KMS-11 (cell line): Measurements from ENCODE around the gene KCNJ10.

Experiments
- H2AFZ ChIP-seq: fragments of 200-600 bp; sonication (generic); 2 replicates; pipeline ENCODE4 v1.6.1; 2016; ENCODE audit warnings: antibody characterized with exemption, mixed run types, low read depth
- H3K27ac ChIP-seq: fragments of 200-600 bp; sonication (generic); 2 replicates; pipeline ENCODE4 v1.6.1; 2016; ENCODE audit warnings: mild to moderate bottlenecking, mixed run types
- H3K27me3 ChIP-seq: fragments of 200-600 bp; sonication (generic); 2 replicates; pipeline ENCODE4 v1.6.1; 2017; ENCODE audit warnings: mild to moderate bottlenecking, low read depth, mixed run types, moderate library complexity; ENCODE audit not compliant: insufficient read depth
- H3K36me3 ChIP-seq: fragments of 200-600 bp; sonication (generic); 2 replicates; pipeline ENCODE4 v1.6.1; 2017; ENCODE audit warnings: mild to moderate bottlenecking, mixed run types; ENCODE audit not compliant: insufficient read depth
- H3K4me1 ChIP-seq: fragments of 200-600 bp; sonication (generic); 2 replicates; pipeline ENCODE4 v1.6.1; 2016; ENCODE audit warnings: mild to moderate bottlenecking, low read depth, mixed run types; ENCODE audit not compliant: poor library complexity, severe bottlenecking
- H3K4me2 ChIP-seq: fragments of 200-600 bp; sonication (generic); 2 replicates; pipeline ENCODE4 v1.7.0; 2016; ENCODE audit warnings: mild to moderate bottlenecking, mixed run types
- H3K4me3 ChIP-seq: fragments of 200-600 bp; sonication (generic); IDR thresholded peaks from 2 replicates; pipeline ENCODE4 v1.6.1; 2017; ENCODE audit warnings: low read depth, low read length, mixed read lengths; ENCODE audit not compliant: insufficient read depth
- H3K79me2 ChIP-seq: fragments of 200-600 bp; sonication (generic); 2 replicates; pipeline ENCODE4 v1.6.1; 2016; ENCODE audit warnings: low read depth, mixed run types; ENCODE audit not compliant: insufficient read depth
- H3K9ac ChIP-seq: fragments of 200-600 bp; sonication (generic); 2 replicates; pipeline ENCODE4 v1.6.1; 2016; ENCODE audit warnings: mild to moderate bottlenecking, mixed run types
- H4K20me1 ChIP-seq: fragments of 200-600 bp; sonication (generic); 2 replicates; pipeline ENCODE4 v1.6.1; 2016; ENCODE audit warnings: mild to moderate bottlenecking, mixed run types; ENCODE audit not compliant: insufficient read depth
- CTCF ChIP-seq: fragments of 200-600 bp; sonication (generic); conservative IDR thresholded peaks from 2 replicates; pipeline ENCODE4 v1.6.1; 2017; ENCODE audit warnings: low read depth, mild to moderate bottlenecking, antibody characterized with exemption, low read length, moderate library complexity, mixed read lengths

KCNJ10 gene

GRCh38 chr1:160075836-160076235 is 5.9 kb upstream of the KCNJ10 start:
- Histone ChIP-seq H3K4me3 (no peak overlapping the region), H3K9ac (no peak overlapping the region), H3K4me1 (peaks cover 46% of the 10 kb centered on the region), H2AFZ (no peak overlapping the region), H3K79me2 (no peaks in the 10 kb centered on the region), H4K20me1 (no peaks in the 10 kb centered on the region), H3K27me3 (peaks cover 15% of the 10 kb centered on the region; the same call in 1 of the 2 replicates), H3K4me2 (no peak overlapping the region), H3K27ac (no peak overlapping the region), H3K36me3 (no peaks in the 10 kb centered on the region)
- no peak for TF ChIP-seq CTCF

- H3K4me1 ChIP-seq, result peaks cover 40% of the 10 kb centered on the region
- H2AFZ ChIP-seq, result no peak overlapping the region
- no peak overlapping the region for H3K4me2 ChIP-seq
- H3K9ac ChIP-seq, result no peak overlapping the region
- no peaks in the 10 kb centered on the region for H3K36me3 ChIP-seq
- TF ChIP-seq CTCF, result no peak
- no peak overlapping the region for H3K27ac ChIP-seq
- no peak overlapping the region for H3K4me3 ChIP-seq
- H3K27me3 ChIP-seq, result peaks cover 6% of the 10 kb centered on the region; the same call in 1 of the 2 replicates
- H3K79me2 ChIP-seq, result no peaks in the 10 kb centered on the region
- no peaks in the 10 kb centered on the region for H4K20me1 ChIP-seq
Observed at GRCh38 chr1:160074865-160075264, 4.9 kb upstream of the KCNJ10 start.

- peak overlapping the region; percentile 35 for H3K4me2 ChIP-seq
- peak overlapping the region; percentile 8 for H3K4me3 ChIP-seq
- H3K4me1 ChIP-seq, result peaks cover 32% of the 10 kb centered on the region
- no peaks in the 10 kb centered on the region for H3K27me3 ChIP-seq
- H3K36me3 ChIP-seq, result no peaks in the 10 kb centered on the region
- H3K9ac ChIP-seq, result no peak overlapping the region
- H4K20me1 ChIP-seq, result no peaks in the 10 kb centered on the region
- no peak for TF ChIP-seq CTCF
- peak overlapping the region; percentile 32; the same call in 1 of the 2 replicates for H2AFZ ChIP-seq
- no peaks in the 10 kb centered on the region for H3K79me2 ChIP-seq
- peak overlapping the region; percentile 62; the same call in 1 of the 2 replicates for H3K27ac ChIP-seq
Observed at GRCh38 chr1:160071289-160071688, 1.3 kb upstream of the KCNJ10 start.

DNA sequence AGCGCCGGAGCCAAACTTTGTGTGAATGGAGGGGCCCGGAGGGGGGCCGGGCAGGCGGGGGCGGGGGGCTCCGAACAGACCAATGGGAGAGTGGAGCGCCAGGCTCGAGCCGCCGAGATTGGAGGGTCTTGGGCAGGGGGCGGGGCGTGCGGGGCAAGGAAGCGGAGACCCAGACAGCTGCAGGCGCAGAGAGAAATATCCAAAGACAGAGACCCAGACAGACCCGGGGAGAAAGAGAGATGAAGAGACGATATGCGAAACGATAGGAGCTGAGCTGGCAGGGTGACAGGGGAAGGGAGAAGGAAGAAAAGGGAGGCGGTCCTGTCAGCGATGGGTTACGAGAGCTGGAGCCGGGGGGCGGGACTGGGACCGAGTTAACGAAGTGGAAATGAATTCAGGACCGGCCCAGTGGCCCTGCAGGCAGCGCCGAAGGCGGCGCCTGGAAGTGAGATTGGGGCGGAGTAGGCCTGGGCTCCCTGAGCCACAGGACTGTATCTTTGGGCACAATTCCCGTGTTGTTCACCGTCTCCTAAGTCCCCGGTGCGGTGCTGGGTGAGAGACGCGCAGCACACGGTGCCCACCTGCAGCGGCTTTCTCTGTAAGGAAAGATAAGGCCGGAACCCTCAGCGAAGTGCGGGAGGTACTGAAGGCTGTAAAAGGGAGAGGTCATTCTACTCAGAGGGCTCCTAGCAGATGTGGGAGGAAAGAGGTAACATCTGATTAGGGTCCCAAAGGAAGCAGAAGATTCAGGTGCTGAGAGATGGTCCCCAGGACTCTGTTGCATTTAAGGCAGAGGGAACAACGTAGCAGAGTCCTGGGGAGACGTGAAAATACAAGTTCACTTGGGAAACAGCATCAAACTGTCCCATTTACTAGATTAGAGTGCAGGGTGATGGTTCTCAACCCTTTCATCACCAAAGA is 543 bp upstream of the KCNJ10 start:
- no peaks in the 10 kb centered on the region for H3K79me2 ChIP-seq
- no peaks in the 10 kb centered on the region for H3K36me3 ChIP-seq
- no peak overlapping the region for H3K27ac ChIP-seq
- H3K9ac ChIP-seq, result no peak overlapping the region
- peak overlapping the region; percentile 35 for H3K4me2 ChIP-seq
- H3K27me3 ChIP-seq, result no peaks in the 10 kb centered on the region
- no peaks in the 10 kb centered on the region for H4K20me1 ChIP-seq
- no peak for TF ChIP-seq CTCF
- H2AFZ ChIP-seq, result peak overlapping the region; percentile 19; the same call in 1 of the 2 replicates
- H3K4me3 ChIP-seq, result peak overlapping the region; percentile 8
- peaks cover 32% of the 10 kb centered on the region for H3K4me1 ChIP-seq
